Right renal pelvis (tissue), 4 donors: ENCODE data around the gene S100A9. TPM values are rescaled to one million over a fixed set of nuclear protein-coding genes. Genes with fewer than 3 reads are reported as not detected.
"Not testable (repeated sequence)": the region's sequence is repeated elsewhere in the genome, so short reads cannot be mapped to it uniquely, and the experiment has no call there.

Experiments
- DNase-seq, 4 donors: peaks; one replicate each; pipeline ENCODE4 v3.0.0-alpha.2; 2013; ENCODE audit warnings: low read depth in 4 of 4, low spot score in 3 of 4, missing footprints in 1 of 4
- polyA plus RNA-seq, 4 donors: library from polyadenylated mRNA; unstranded; fragments of 120-200 nt; gene quantifications; one replicate each; pipeline ENCODE4 v1.2.1, GENCODE V29; 2013; ENCODE audit not compliant: insufficient read length in 4 of 4

S100A9 gene
- polyA plus RNA-seq, 4 donors = 7.8 to 23.3 (median 18.2) TPM

DNA sequence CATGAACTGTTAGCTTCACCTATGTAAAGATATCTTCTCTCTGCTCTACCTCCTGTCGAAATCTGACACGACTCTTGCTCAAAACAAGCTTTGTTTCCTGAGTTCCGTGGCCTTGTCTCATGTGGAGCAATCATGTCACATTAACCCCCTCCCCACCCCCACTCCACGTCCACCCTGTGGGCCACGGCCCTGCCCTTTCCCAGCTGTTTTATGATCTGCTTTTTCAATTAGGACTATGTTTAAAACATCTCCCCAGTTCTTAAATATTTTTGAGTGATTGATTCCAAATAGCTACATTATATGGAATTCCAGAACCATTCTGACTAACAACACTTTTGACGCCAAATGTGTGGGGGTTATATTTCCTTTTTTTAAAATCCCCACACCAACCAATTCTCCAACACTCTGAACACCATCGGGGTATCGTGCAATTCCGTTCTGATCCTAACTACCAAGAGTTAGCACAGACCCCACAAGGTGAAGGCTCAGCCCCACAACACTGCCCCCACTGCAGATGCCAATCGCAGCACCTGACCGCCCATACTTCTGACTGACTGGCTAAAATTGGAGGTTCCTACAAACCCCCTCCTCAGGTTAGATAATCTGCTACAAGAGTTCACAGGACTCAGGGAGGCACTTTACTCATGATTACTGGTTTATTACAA, 45.9 kb downstream of the S100A9 start:
- DNase-seq = no peak

GRCh38 chr1:153404086-153404635, 46.5 kb downstream of the S100A9 start:
- no peak for DNase-seq

- DNase-seq = no peak
Measured at GRCh38 chr1:153404768-153405167, 47.1 kb downstream of the S100A9 start.

DNA sequence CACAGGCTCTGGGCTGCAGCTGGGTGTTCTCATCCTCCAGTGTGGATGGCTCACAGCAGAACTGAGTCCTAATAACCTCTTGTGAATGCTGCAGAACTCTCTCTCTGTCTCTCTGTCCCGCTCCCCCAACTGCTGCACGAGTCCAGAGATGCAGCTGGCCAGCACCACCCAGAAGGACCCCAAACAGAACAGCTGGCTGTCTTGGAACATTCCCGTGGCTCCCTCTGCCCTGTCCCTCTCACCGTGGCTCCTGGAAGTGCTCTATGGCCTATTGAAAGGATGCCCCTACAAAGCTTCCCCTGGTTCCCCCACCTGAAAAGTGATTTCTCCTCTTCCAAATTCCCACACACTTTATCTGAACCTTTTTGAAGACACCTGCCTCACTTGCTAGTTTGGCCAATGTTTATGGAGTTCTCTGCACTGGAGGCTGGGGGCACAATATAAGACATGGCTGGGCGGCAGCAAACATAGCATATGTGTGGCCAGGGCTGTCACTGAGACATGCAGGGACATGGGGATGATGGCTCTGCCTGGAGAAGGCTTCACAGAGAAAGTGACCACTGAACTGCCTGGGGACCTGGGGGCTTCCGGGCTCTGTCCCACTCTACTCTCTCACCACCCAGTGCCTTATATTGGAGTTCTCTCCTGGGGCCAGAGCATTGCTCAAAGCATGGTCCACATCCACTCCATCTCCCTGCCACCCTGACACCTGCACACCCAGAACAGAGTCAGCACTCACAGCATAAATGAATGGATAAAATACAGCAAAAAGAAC, 48.4 kb downstream of the S100A9 start:
- DNase-seq = not testable (repeated sequence)

- DNase-seq = not testable (repeated sequence)
Measured at GRCh38 chr1:153407274-153407673, 49.6 kb downstream of the S100A9 start.

Other genes with a start within 250 kb of the S100A9 start
- not detected for gene SPRR2F, start 244.3 kb upstream of the S100A9 start, polyA plus RNA-seq
- not detected for gene SPRR2G, start 207.0 kb upstream of the S100A9 start, polyA plus RNA-seq
- not detected for gene LELP1, start 154.4 kb upstream of the S100A9 start, polyA plus RNA-seq
- gene PRR9, start 140.3 kb upstream of the S100A9 start, polyA plus RNA-seq = not detected
- gene LORICRIN, start 98.2 kb upstream of the S100A9 start, polyA plus RNA-seq = not detected
- not detected for gene PGLYRP3, start 44.9 kb upstream of the S100A9 start, polyA plus RNA-seq
- not detected for gene PGLYRP4, start 9.0 kb upstream of the S100A9 start, polyA plus RNA-seq
- 1 to 10 TPM in 3 of 4 donors, not detected in 1; 1.3 to 2.8 (median 2.3) TPM for gene S100A12, start 17.8 kb downstream of the S100A9 start, polyA plus RNA-seq
- 10 to 100 TPM in 2 of 4 donors, 1 to 10 TPM in 2; 4.5 to 15.2 (median 10.9) TPM for gene S100A8, start 33.2 kb downstream of the S100A9 start, polyA plus RNA-seq
- gene S100A7A, start 58.7 kb downstream of the S100A9 start, polyA plus RNA-seq = not detected
- under 1 TPM in 3 of 4 donors, not detected in 1; 0.21 to 0.96 (median 0.67) TPM for gene S100A7, start 102.8 kb downstream of the S100A9 start, polyA plus RNA-seq
- gene S100A6, start 178.1 kb downstream of the S100A9 start, polyA plus RNA-seq = 100 to 1,000 TPM; 168 to 309 (median 231) TPM
- 1 to 10 TPM in 1 of 4 donors, under 1 TPM in 3; 0.70 to 1.1 (median 0.89) TPM for gene S100A5, start 183.1 kb downstream of the S100A9 start, polyA plus RNA-seq
- 10 to 100 TPM; 31.2 to 62.0 (median 37.8) TPM for gene S100A4, start 188.0 kb downstream of the S100A9 start, polyA plus RNA-seq
- gene S100A3, start 191.4 kb downstream of the S100A9 start, polyA plus RNA-seq = under 1 TPM in 3 of 4 donors, not detected in 1; 0.24 to 0.41 (median 0.35) TPM
- gene S100A2, start 208.0 kb downstream of the S100A9 start, polyA plus RNA-seq = 10 to 100 TPM in 1 of 4 donors, 1 to 10 TPM in 3; 6.2 to 11.8 (median 8.0) TPM